GM12878 (cell line): ENCODE measurements around the gene RGS6. TPM values are rescaled to one million over a fixed set of nuclear protein-coding genes. Genes with fewer than 3 reads are reported as not detected.

Source experiments
- ATAC-seq: fragments of 200-7000 bp; cut with Tn5 transposase; 3 replicates; pipeline ENCODE4 v1.9.1; 2020; ENCODE audit warnings: mild to moderate bottlenecking, moderate library complexity
- BruUV-seq: library from RNA; stranded (reverse); fragments of 400-500 nt; replicated peaks from 2 replicates; lab custom pipeline; 2021; lab: Mats Ljungman, UMichigan
- CTCF ChIA-PET: fragments of 300-600 bp; sonication (Branson Sonifier 250); formaldehyde crosslinking; extraction: SDS; loops from one replicate; lab custom pipeline; 2021; ENCODE audit warnings: inconsistent platforms; lab: Yijun Ruan, JAX
- POLR2A ChIA-PET: fragments of 350-600 bp; formaldehyde crosslinking; extraction: SDS; loops from one replicate; lab custom pipeline; 2021; ENCODE audit warnings: inconsistent platforms; lab: Charles Lee
- RAD21 ChIA-PET: fragments of 300-600 bp; sonication (Branson Sonifier 250); formaldehyde crosslinking; loops from one replicate; lab custom pipeline; 2023; ENCODE audit warnings: antibody characterized with exemption; ENCODE audit not compliant: unreplicated experiment; lab: Charles Lee
- SMC1A ChIA-PET: fragments of 300-600 bp; sonication (Branson Sonifier 250); formaldehyde crosslinking; loops from one replicate; lab custom pipeline; 2023; ENCODE audit not compliant: unreplicated experiment, uncharacterized antibody; lab: Charles Lee
- DNase-seq: peaks from one replicate; pipeline ENCODE4 v3.0.0-alpha.2; 2011; ENCODE audit warnings: low read depth, low spot score
- FAIRE-seq: peaks from 3 replicates; lab custom pipeline; 2011; peaks lifted over from hg19 to GRCh38; lab: Jason Lieb, UNC
- H2AFZ ChIP-seq: 2 replicates; pipeline ENCODE4 v1.6.0; 2011; ENCODE audit warnings: low read depth, low read length, control low read depth; ENCODE audit not compliant: control insufficient read depth
- H3K27ac ChIP-seq: 2 replicates; pipeline ENCODE4 v1.5.1; 2011; ENCODE audit warnings: control low read depth; ENCODE audit not compliant: control insufficient read depth, insufficient read depth
- H3K27me3 ChIP-seq, 2 experiments: replicated peaks in 1 of 2; 2 replicates each; pipeline versions ENCODE4 v1.6.0 to v1.6.1; 2011; ENCODE audit warnings: low read length in 1 of 2; ENCODE audit not compliant: control insufficient read depth in 2 of 2, insufficient read depth in 2 of 2
- H3K36me3 ChIP-seq, 2 experiments: 2 replicates each; pipeline ENCODE4 v1.5.1; 2011; ENCODE audit warnings: low read length in 1 of 2; ENCODE audit not compliant: control insufficient read depth in 2 of 2, insufficient read depth in 2 of 2
- H3K4me1 ChIP-seq: 2 replicates; pipeline ENCODE4 v1.6.1; 2011; ENCODE audit warnings: mild to moderate bottlenecking, low read length, moderate library complexity, mixed read lengths; ENCODE audit not compliant: control insufficient read depth, insufficient read depth
- H3K4me2 ChIP-seq: 2 replicates; pipeline ENCODE4 v1.6.0; 2011; ENCODE audit warnings: control low read depth; ENCODE audit not compliant: control insufficient read depth, insufficient read depth
- H3K4me3 ChIP-seq: fragments of 200-600 bp; sonication (generic); 2 replicates; pipeline ENCODE4 v1.5.1; 2016
- H3K79me2 ChIP-seq: 2 replicates; pipeline ENCODE4 v1.6.0; 2011; ENCODE audit warnings: low read length; ENCODE audit not compliant: control insufficient read depth, insufficient read depth
- H3K9ac ChIP-seq: 2 replicates; pipeline ENCODE4 v1.8.0; 2011; ENCODE audit warnings: low read length, control low read depth, mixed read lengths; ENCODE audit not compliant: control insufficient read depth, insufficient read depth
- H3K9me3 ChIP-seq: replicated peaks from 3 replicates; pipeline ENCODE4 v1.5.1; 2011; ENCODE audit warnings: mild to moderate bottlenecking, low read length; ENCODE audit not compliant: control insufficient read depth, insufficient read depth
- H4K20me1 ChIP-seq: 2 replicates; pipeline ENCODE4 v1.6.0; 2011; ENCODE audit not compliant: control insufficient read depth, insufficient read depth
- CBX3 ChIP-seq: fragments of 200-600 bp; sonication (generic); IDR thresholded peaks from 2 replicates; pipeline ENCODE4 v1.6.1; 2016; ENCODE audit warnings: low read depth, borderline replicate concordance
- CHD1 ChIP-seq: IDR thresholded peaks from 2 replicates; pipeline ENCODE4 v1.6.1; 2012; ENCODE audit warnings: low read depth, low read length, improper control_type of control experiment
- CREM ChIP-seq: IDR thresholded peaks from 2 replicates; pipeline ENCODE4 v1.6.1; 2014; ENCODE audit warnings: antibody characterized with exemption, low read depth
- EZH2 ChIP-seq: IDR thresholded peaks from 2 replicates; pipeline ENCODE4 v1.6.1; 2012; ENCODE audit warnings: low read depth, mild to moderate bottlenecking, control low read depth, inconsistent platforms, low read length, borderline replicate concordance; ENCODE audit not compliant: control insufficient read depth
- MTA3 ChIP-seq: IDR thresholded peaks from 2 replicates; pipeline ENCODE4 v1.6.1; 2012; ENCODE audit warnings: low read length, inconsistent platforms, borderline replicate concordance
- PBX3 ChIP-seq: IDR thresholded peaks from 2 replicates; pipeline ENCODE4 v1.6.1; 2011; ENCODE audit warnings: mild to moderate bottlenecking, low read depth, low read length, moderate library complexity; ENCODE audit not compliant: insufficient replicate concordance
- POLR2AphosphoS2 ChIP-seq: IDR thresholded peaks from 2 replicates; pipeline ENCODE4 v1.6.1; 2011; ENCODE audit warnings: low read depth, mild to moderate bottlenecking, low read length, improper control_type of control experiment, moderate library complexity
- RAD51 ChIP-seq: fragments of 450-650 bp; IDR thresholded peaks from 2 replicates; pipeline ENCODE4 v1.6.1; 2016; ENCODE audit warnings: moderate library complexity, mild to moderate bottlenecking, inconsistent platforms
- RB1 ChIP-seq: fragments of 450-650 bp; formaldehyde crosslinking; IDR thresholded peaks from 2 replicates; pipeline ENCODE4 v1.6.1; 2017; ENCODE audit warnings: mild to moderate bottlenecking, borderline replicate concordance
- RCOR1 ChIP-seq: conservative IDR thresholded peaks from 2 replicates; pipeline ENCODE4 v1.6.1; 2012; ENCODE audit warnings: low read depth, low read length, improper control_type of control experiment
- RELB ChIP-seq: fragments of 450-650 bp; IDR thresholded peaks from 2 replicates; pipeline ENCODE4 v1.6.1; 2017; ENCODE audit warnings: low read depth, mild to moderate bottlenecking, moderate library complexity
- SIX5 ChIP-seq: IDR thresholded peaks from 2 replicates; pipeline ENCODE4 v1.6.1; 2011; ENCODE audit warnings: mild to moderate bottlenecking, low read depth, low read length, moderate library complexity; ENCODE audit not compliant: severe bottlenecking
- SP1 ChIP-seq: IDR thresholded peaks from one replicate; pipeline ENCODE4 v1.6.1; 2011; ENCODE audit warnings: low read depth, low read length
- TCF12 ChIP-seq: IDR thresholded peaks from 2 replicates; pipeline ENCODE4 v1.6.1; 2011; ENCODE audit warnings: low read depth, mild to moderate bottlenecking, low read length
- TCF7 ChIP-seq: IDR thresholded peaks from 2 replicates; pipeline ENCODE4 v1.6.1; 2014; ENCODE audit warnings: antibody characterized with exemption, borderline replicate concordance
- WGBS: methylation state at CpG from one replicate; pipeline ENCODE4 v1.1.6; 2016; ENCODE audit warnings: low lambda C conversion rate; ENCODE audit not compliant: insufficient replicate concordance, insufficient coverage; ENCODE audit errors: missing lambda C conversion rate; 5-methylcytosine and 5-hydroxymethylcytosine counted together
- in situ Hi-C: fragments of 300-500 bp; cut with MboI; formaldehyde crosslinking; loops from 9 replicates; pipeline ENCODE4 v1.14.3; 2018; ENCODE audit warnings: mixed read lengths
- intact Hi-C: fragments of 100-400 bp; cut with micrococcal nuclease; formaldehyde crosslinking; loops from one replicate; pipeline ENCODE4 v1.14.2; 2022; ENCODE audit not compliant: unreplicated experiment
- polyA plus RNA-seq, 11 experiments: library from polyadenylated mRNA; depleted of rRNA in 4 of 11; unstranded in 6 of 11; stranded (reverse) in 5 of 11; fragments of >200 nt; fragmentation: Nextera tagmentation in 4 of 11; fragmentation: Illumina TruSeq in 1 of 11; extraction: Ambion mirVana in 4 of 11; extraction: Trizol in 1 of 11; gene quantifications; 1 replicate in 1 of 11; 2 replicates in 10 of 11; pipeline versions ENCODE4 v1.2.1 to v1.2.3, GENCODE V29; 2011 to 2016; ENCODE audit warnings: inconsistent platforms in 2 of 11, missing spikeins in 2 of 11, low read depth in 1 of 11
- total RNA-seq, 4 experiments: library from RNA; depleted of rRNA in 3 of 4; stranded (reverse); fragments of >200 nt in 3 of 4; fragmentation: Illumina TruSeq in 1 of 4; extraction: Trizol in 1 of 4; gene quantifications; 2 replicates each; pipeline versions ENCODE4 v1.2.1 to v1.2.3, GENCODE V29; 2013 to 2021

RGS6 gene
- total and polyA plus RNA-seq, 10 of the 15 experiments (the other 5 are each of a cell fraction or from before 2014, with no cell fraction given): 3.9 to 18.1 (median 12.4) TPM

GRCh38 chr14:72454388-72455160 is 522.3 kb downstream of the RGS6 start:
- ATAC-seq: no peak
- ChIA-PET SMC1A (interaction anchor here (0.7 to 1.5 kb wide), 9 partner anchors 15 to 196 kb away, joined by 3 to 4 read pairs (median 3); no protein-coding TSS in a partner anchor), CTCF (interaction anchor here (1.2 kb wide), 2 partner anchors 9 to 20 kb away, joined by 3 to 5 read pairs; no protein-coding TSS in a partner anchor), POLR2A (interaction anchor here (1.2 kb wide), 1 partner anchor 15 kb away, joined by 3 read pairs; no protein-coding TSS in a partner anchor), RAD21 (interaction anchor here (1.0 kb wide), 1 partner anchor 8 kb away, joined by 4 read pairs; no protein-coding TSS in a partner anchor)
- Histone ChIP-seq H4K20me1 (no peaks in the 10 kb centered on the region), H3K9ac (no peak overlapping the region), H3K4me1 (peaks cover 27% of the 10 kb centered on the region), H3K79me2 (no peaks in the 10 kb centered on the region), H3K9me3 (no peaks in the 10 kb centered on the region; the same call in 2 of the 3 replicates), H3K36me3 (no peaks in the 10 kb centered on the region), H3K4me2 (no peak overlapping the region), H3K27ac (no peak overlapping the region), H3K4me3 (no peak overlapping the region), H3K27me3 (no peaks in the 10 kb centered on the region), H2AFZ (no peak overlapping the region)
- intact Hi-C loops: no loop called here
- WGBS: 79% methylated on average over 3 of the region's 3 CpGs
- BruUV-seq: no TSS peak
- DNase-seq: no peak
- in situ Hi-C loops: no loop called here
- FAIRE-seq: no peak
- TF ChIP-seq CREM: no peak
- TF ChIP-seq RCOR1: no peak
- no peak for TF ChIP-seq RB1
- no peak for TF ChIP-seq RAD51
- TF ChIP-seq MTA3: no peak
- TF ChIP-seq SIX5: no peak
- TF ChIP-seq TCF7: no peak
- TF ChIP-seq CHD1: no peak
- TF ChIP-seq RELB: no peak
- TF ChIP-seq POLR2AphosphoS2: no peak
- TF ChIP-seq CBX3: no peak
- no peak for TF ChIP-seq SP1
- no peak for TF ChIP-seq PBX3
- no peak for TF ChIP-seq TCF12
- TF ChIP-seq EZH2: no peak
